GM21526 (cell line): ENCODE data around the gene POPDC3.

Source experiments
- ATAC-seq: cut with Tn5 transposase; IDR thresholded peaks from one replicate; pipeline ENCODE4 v1.9.1; 2021; ENCODE audit warnings: moderate library complexity; ENCODE audit not compliant: unreplicated experiment, low FRiP score

The POPDC3 gene

DNA sequence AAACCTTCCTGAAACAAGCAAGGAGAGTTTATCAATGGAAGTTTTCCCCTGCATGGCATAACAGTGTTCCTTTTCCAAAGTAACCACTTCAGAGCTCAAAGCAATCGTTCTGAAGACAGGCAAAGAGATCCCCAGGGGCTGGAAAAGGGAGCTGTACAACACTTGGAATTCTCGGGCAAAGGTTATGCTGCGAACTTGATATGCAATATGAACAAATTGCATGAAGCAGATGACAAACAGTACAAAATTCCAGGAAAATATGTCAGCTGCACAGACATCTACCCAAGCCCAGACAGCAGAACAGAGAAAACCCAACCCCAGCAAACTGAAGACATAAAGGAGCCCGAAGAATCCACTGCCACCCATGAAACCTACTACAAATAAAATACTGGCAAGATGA, 18.4 kb downstream of the POPDC3 start:
- no peak for ATAC-seq

DNA sequence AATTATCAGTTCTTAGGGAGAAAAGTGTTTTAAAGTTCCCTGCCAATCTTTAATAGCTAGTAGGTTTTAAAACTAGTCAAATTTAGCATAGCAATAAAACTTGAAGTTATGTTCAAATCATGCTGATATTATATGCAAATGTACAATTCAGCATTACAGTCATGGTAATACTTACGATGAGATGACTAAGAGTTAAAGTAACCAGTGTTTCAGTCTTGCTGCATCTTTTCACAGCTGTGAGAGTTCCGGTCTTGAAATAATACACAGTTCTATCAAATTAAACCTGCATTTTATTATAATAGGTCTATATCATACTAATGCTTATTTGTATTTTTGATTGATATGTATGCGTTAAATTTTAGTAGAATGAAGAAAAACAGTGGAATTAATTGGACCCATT, 26.1 kb downstream of the POPDC3 start:
- ATAC-seq: no peak

DNA sequence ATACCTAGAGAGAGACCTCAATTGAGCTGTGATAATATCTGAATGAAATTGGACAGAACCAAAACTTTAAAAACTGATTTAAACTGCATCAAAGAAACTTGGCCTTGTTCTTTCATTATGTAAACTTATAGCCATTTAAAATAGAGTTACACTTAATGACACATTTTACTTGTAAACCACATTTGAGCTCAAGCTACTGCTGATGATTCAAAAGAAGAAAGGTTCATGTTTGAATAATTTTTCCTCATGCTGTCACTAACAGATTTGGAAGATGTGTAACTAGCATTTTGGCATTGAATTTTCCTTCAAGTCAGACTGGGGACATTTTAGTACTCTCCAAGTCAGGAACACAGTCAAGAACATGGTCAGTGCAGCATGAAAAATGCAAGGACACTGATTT, 26.9 kb downstream of the POPDC3 start:
- ATAC-seq: no peak

DNA sequence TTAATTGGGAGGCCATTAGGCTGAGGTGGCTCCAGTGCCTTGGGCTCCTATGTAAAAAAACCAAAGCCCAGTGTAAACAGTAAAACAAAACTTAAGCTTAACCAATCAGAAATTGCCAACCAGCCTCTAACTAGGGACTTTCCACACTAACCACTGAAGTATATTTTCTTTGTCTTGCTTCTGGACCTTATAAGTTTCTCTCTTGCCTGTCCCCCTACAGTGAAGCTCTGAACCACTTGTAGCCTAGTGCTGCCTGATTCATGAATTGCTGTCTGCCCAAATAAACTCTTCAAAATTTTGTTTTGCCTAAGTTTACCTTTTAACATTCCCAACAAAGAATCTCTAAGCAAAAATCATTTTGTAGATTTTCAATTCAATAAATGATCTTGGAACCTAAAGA, 28.2 kb downstream of the POPDC3 start:
- ATAC-seq: no peak

DNA sequence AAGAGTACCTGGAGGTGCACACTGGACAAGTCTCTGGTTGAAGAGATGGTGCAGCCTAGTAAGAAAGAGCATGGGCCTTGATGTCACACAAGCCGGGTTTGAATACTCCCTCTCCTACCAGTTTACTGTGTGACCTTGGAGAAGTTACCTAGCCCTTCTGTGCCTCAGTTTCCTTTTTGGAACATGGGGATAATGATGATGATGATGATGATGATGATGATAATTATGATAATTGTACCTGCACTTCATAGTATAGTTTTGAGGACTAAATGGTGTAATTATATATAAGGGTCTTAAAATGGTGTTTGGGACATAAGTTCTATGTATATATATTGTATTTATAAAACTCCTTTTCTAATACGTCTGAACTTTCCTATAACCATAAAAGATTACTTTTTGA, 41.7 kb downstream of the POPDC3 start:
- ATAC-seq: no peak

DNA sequence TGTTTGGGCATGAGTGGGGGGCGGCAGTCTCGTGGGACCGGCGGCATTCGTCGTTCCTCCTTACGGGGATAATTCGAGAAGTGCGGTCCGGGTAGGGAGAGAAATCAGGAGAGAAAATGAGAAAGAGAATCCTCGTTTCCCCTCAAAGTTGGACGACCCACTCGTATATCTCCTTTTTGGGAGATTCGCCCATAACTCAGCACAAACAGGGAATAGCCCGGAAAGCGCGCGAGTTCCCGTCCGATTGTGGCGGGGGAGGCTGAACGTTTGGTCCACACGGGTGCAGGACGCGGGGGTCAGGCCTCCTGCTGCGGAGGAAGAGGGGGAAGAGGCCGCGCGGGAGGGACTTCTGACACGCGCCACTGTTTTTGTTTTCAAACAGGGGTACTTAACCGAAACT, 42.4 kb downstream of the POPDC3 start:
- no peak for ATAC-seq

DNA sequence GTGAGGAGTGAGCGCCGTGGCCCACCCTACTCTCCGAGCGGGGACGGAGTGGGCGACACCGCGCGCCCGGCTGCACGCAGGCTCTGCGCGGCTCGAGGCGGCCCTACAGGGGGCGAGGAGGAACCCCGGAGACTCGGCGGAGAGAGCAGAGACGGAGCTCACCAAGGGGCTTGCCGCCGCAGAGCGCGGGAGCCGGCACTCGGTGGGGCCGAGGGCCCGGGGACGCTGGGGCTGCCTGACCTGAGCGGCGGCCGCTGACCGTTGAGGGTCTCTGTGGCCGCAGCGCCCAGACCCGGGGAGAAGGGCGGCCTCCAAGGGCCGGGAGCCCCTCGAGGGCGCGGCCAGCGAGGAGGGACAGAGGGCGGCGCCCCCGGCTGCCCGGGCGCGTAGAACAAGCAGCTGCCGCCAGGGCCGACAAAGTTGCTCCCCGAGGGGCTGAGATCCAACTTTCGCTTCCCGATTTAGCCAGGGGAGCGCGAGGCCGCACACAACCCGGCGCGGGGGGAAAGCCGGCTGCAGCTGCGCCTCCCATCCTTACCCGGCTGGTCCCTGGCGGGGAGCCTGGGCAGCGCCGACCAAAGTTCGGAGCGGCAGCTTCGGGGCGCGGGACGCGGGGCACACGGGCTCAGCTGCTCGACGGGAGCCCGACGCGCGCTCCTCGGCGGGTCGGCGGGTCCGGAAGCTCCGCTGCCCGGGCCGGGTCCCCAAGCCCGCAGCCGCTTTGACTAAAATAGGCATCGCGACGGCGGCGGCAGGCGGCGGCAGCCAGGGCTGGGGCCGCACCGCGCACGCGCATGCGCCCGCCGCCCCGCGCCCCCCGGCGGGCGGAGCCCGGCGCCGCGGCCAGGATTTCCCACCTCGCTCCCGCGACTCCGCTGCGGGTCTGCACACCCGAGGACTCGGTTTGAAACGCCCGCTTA, 43.1 kb downstream of the POPDC3 start:
- ATAC-seq: peak; percentile 68

DNA sequence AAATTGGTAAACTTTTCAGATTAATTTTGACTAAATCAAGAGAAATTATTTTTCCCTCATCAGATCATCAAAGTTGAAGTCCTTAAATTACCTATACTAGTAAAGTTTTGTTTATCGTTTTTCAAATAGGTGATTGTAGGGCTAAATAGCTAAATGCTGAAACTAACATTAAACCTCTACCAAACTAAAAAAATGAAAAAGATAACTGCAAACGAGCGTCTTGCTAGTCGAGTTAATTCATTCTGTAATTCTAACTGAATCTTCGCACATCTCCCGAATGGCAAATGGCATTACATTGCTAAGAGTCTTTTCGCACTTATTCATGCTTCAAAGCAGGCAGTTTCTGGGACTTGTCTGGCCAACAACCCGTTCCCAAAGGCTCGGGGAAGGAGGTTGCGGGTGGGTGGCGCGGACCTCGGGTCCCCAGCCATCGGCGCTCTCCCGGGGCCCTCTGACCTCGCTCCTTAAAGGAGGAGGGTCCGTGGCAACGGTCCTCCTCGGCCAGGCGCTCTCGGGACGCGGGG, 43.8 kb downstream of the POPDC3 start:
- ATAC-seq: no peak

DNA sequence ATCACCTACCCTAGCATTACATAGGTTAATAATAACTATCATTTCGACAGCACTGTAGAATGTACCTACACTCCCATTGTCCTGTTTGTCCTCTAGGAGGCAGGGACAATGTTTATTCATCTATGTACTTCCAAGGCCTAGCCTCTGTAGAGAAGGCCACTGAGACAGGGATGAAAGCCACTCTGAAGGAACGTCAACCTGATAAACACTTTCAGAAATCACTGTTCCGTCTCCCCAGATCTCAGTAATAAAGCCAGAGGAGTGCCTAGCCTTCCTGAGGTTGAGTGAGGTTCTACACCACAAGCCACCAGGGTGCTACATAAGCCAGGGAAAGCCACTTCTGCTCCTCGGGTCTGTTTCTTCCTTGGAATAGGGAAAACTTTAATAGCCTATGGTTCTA, 44.8 kb downstream of the POPDC3 start:
- no peak for ATAC-seq

DNA sequence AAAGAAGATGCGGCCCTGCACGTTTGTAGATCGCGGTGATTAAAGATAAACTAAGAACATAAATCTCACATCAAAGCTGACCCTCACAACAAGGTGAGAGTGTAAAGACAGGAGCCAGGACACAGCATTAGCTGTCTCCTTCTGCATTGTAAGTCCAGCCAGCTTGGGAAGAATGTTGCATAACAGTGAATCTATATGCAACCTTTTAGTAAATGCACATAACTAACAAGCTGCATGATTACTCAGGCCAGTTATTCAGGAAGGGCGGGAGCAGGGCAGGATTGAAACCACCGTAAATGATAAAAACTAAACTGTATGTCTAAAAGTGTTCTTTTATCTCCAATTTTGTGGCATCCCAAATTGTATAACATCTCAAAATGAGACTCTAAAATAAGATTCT, 57.1 kb downstream of the POPDC3 start:
- no peak for ATAC-seq

DNA sequence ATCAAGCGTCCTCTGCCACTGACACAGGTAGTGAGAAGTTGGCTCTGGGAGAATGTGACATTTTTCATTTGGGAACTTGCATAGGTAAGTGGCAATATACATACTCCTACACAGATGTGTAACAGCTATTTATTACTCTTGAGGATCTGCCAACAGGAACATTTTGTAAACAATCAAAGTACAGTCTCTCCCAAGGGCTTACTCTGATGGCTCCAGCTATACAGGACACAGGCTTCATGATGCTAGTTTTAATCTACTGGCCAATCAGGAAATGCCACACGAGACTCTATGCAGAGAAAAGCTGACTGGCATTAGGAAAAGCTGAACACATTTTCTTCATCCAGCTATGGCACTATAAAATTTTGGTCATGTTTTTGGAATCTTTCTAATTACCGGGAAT, 57.8 kb downstream of the POPDC3 start:
- ATAC-seq: no peak

DNA sequence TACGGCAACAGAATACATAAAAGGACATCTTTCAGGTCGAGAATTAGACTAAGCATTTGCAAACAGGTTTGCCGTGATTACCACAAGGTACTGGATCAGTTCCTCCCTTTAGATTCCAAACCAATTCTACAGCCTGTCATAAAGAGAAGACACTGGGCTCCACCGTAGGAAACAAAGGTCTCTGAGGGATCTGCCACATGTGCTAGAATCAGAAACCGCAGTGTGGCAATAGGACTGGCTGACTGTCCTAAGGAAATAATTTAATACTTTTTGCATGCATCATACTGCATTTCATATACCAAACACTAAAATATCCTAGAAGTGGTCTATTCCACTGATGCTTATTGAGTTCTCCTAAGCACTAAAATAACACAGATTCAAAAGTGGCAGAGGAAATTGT, 59.2 kb downstream of the POPDC3 start:
- ATAC-seq: no peak

DNA sequence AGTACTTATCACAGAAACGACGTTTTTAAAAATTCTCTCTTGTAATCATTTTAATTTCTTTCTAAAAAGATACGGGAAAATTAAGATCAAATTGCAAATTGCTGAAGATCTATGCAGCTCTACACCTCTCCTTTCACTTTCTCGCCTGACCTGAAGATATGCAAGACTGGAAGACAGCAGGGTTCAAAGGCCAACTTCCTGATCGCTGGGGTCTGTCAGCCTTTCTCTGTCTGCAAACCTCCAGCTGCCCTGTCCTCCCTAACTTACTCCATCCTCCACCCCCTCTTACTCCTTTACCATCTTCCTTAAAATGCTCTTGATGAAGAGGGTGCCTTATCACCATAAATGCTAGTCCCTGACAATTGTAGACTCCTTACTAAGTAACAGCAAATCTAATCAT, 63.7 kb downstream of the POPDC3 start:
- no peak for ATAC-seq

DNA sequence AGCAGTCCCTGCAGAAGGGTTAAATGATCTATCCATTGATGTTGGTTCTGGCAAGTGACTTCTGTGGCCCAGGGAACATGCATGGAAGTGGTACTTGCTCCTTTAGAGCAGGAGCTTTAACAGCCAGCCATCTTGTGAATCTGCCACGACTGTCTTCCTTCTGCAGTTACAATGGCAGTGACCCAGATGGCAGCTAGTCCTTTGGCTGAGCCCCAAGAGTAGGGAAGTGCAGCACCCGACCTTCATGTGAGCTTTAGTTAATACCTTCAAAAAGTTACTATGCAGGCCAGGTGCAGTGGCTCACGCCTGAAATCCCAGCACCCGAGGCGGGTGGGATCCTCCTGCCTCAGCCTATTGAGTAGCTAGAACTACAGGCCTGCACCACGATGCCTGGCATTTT, 66.4 kb downstream of the POPDC3 start:
- no peak for ATAC-seq

DNA sequence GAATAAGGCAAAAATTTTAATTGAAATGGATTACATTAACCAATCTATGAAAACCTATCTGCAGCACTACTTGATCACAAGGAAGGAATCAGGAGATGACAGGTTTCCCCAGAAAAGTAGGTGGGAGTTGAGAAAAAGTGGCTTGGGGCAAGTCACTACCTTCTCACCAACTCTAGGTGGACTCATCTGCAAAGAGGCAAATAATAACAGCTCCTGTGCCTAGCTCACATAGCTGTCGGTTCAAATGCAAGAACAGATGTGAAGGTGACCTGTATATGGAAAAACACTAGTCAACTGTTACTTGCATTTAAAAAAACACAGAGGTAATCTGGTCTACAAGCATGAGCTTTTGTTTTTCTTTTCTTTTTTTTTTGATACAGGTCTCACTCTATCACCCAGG, 67.2 kb downstream of the POPDC3 start:
- ATAC-seq: no peak

DNA sequence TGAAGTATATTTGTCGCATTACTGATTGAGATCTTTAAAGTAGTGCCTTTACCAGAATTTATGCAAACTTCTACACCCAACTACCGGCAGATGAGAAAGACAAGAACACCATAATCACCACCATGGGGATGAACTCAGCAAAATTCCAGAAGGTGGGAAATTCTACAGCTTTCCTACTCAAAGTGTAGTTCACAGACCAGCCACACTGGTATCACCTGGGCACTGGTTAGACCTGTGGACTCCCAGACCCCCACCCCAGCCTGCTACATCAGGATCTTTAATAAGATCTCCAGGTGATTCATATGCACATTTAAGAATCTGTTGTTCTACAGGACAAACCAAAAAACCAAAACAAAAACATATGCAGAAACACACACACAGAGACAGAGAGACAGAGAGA, 67.9 kb downstream of the POPDC3 start:
- ATAC-seq: no peak

DNA sequence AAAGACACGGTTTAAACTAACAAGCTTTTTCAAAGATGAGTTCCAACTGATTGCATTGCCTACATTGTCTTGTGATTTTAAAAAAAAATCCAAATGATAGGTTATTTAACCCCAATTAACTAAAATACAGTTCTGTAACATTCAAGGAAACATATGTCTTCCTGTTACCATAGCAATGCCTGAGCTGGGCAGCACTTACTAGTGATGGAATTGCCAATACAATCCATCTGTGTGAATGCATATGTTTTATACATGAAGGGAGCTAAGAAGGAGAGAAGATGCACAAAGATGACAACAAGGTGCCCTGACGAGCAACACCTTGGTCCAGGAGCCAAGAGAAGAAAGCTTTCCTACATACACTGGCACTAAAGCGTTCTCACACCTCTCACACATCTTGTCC, 68.7 kb downstream of the POPDC3 start:
- ATAC-seq: no peak

DNA sequence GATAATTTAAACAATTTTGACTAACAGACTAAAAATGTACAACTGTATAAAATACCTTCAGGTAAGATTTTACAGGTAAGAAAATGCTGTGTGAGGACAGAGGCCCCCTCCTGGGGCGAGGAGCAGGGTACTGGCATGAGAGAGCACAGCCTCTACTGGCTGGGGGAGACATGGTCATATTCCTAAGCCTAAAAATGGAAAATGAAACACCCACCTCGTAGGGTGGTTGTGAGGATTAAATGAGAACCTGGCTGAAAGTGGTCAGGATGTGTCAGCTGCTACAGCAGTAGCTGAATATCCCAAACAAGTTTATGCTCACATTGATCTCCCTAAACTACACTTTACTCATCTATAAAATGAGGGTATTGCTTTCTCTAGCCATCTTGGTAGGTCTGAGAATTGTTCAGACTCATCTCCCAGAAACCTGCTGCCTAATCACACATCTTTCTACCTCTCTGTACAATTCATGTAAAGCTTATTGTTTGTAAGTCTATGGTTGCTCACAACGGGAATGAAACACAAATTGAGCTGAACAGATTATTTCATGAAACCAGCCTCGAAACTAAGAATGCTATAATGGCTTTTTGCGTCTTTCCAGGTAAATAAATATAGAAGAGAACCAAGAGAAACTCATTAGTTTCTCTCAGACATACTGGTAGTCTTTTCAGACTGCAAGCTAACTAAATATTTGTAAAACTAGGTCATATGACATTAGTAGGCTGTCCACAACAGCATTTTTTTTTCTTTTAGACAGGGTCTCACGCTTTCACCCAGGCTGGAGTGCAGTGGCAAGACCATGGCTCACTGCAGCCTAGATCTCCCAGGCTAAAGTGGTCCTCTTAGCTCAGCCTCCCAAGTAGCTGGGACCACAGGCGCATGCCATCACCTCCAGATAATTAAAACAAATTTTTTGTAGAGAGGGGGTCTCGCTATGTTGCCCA, 69.6 kb downstream of the POPDC3 start:
- no peak for ATAC-seq

DNA sequence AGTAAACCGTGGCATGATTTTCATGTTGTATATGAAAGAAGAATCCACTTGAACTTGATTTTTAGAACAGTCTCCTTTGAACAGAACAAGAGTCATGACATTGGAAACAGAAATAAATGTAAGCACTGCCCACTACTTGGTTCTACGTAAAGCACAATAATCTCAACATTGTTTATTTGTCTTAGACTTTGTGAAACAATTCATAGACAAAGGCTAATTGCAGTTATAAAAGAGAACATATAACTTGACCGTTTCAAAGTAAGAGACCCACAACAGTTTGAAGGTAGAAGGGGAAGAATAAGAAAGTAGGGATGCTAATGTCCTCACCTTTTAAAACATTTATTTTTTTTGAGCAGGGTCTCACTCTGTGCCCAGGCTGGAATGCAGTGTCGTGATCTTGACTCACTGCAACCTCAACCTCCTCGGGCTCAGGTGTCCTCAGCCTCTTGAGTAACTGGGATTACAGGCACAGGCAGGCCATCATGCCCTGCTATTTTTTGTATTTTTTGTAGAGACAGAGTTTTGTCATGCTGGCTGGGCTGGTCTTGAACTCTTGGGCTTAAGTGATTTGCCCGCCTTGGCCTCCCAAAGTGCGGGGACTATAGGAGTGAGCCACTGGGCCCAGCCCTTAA, 71.1 kb downstream of the POPDC3 start:
- ATAC-seq: no peak
